Cardiac septum (tissue), 1 donor: Measurements from ENCODE around the gene CNOT4. TPM values are rescaled to one million over a fixed set of nuclear protein-coding genes. Genes with fewer than 3 reads are reported as not detected.

Source experiments
- DNase-seq: peaks from one replicate; pipeline ENCODE4 v3.0.0-alpha.2; 2020; ENCODE audit warnings: low spot score
- intact Hi-C: fragments of 100-400 bp; cut with DNase I; formaldehyde crosslinking; loops from one replicate; pipeline ENCODE4 v1.14.0; 2022
- long read RNA-seq: library from polyadenylated mRNA; unstranded; transcript quantifications from one replicate; pipeline ENCODE4 v2.0.0, GENCODE V29; 2021
- total RNA-seq: library from RNA; stranded (reverse); fragmentation: NEBNext Ultra II Directional; extraction: Animal tissue kit (Norgen Biotek cat#: 25700); gene quantifications from one replicate; pipeline ENCODE4 v1.2.1, GENCODE V29; 2021
- donor health status: DM: no; HTN: no; CAD: no.

Gene CNOT4
- 26.5 TPM for total RNA-seq
- long read RNA-seq, full-length matches to known transcripts: 5 of 19 reads
- long read RNA-seq, partial matches to known transcripts: 10 of 19 reads
- long read RNA-seq, other reads (novel, unspliced or antisense): 4 of 19 reads

GRCh38 chr7:135509839-135510591, at the start of gene CNOT4:
CNOT4 (minus strand) TSS chr7:135510102; CDS start chr7:135438331, 71,771 bp downstream.
- peak; percentile 98 for DNase-seq
- intact Hi-C loops: loop anchor here (2.0 kb wide), 1 partner anchor 47 kb away; the partner anchor contains the start of gene NUP205

GRCh38 chr7:135558881-135559280, 49.0 kb upstream of the CNOT4 start:
- intact Hi-C loops: loop anchor here (10.0 kb wide), 1 partner anchor 144 kb away; no protein-coding TSS in a partner anchor
- no peak for DNase-seq

DNA sequence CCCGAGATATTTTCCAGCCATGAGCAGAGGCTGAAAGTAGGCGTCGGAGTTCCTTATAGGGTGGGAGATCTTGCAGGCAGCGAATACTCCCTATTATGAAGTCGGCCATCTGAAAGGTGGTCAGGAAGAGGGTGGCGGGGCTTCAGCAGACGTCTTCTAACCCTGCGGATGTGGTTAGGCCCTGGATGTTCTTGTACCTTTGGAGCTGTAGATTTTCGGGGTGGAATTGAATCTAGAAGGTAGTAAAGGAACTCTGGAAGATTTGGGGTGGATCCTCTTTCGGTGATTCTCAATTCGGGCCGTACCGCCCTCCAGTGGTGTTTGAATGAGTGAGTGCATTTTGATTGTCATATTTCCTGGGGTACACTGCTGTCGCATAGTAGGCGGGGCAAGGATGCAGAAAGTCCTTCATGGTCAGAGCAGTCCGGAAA, 48.5 kb upstream of the CNOT4 start:
- DNase-seq: no peak

DNA sequence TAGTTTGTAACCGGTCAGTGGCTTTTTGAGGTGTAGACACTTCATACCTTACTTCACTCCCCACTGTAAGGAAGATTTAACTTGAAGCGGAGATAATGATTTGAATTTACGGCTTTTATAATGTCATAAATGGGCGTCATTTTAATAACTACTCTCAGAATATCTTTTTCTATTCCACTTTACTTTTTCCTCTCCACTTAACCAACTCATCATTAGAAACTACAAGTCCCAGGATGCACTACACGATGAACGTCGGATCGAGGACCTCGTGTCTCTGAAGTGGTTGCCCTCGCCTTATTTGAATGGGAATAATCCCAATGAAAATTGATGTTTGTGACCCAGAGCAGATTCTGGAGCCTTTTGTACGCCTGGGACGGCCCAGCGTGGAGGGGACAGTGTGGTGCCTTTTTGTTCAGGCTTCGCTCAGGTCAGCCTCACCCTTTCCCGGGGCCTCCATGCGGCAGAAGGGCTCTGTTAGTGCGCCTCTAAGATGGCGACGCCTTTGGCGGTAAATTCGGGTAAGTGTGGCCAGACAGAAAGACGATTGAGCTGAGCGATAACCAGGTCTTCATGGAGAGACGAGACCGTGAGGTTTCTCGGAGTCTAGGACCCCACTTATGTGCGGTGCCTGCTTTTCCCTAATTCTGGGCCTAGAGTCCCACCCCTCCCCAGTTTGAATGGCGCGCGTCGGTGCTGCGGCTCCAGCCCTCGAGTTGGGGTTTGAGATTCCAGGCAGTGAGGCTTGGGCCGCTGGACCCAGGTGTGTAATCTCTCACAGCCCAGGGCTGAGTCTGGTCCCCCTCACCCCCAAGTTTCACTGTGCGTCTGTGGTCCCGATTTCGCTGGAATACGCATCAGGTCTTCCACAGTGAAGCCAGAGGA, 47.8 kb upstream of the CNOT4 start, which contains the start of gene NUP205:
TSS of gene NUP205 (plus strand) at position 463 of the 882 bp plus-strand sequence. CDS start at position 491, 28 bp downstream.
- peak; percentile 87 for DNase-seq
- intact Hi-C loops: loop anchor here (1.0 to 10.0 kb wide), 3 partner anchors 47 to 276 kb away; partner anchors contain the start of gene CNOT4

More for the DNA sequence above, 48.5 kb upstream of the CNOT4 start:
- intact Hi-C loops: loop anchor here (10.0 kb wide), 1 partner anchor 144 kb away; no protein-coding TSS in a partner anchor

DNA sequence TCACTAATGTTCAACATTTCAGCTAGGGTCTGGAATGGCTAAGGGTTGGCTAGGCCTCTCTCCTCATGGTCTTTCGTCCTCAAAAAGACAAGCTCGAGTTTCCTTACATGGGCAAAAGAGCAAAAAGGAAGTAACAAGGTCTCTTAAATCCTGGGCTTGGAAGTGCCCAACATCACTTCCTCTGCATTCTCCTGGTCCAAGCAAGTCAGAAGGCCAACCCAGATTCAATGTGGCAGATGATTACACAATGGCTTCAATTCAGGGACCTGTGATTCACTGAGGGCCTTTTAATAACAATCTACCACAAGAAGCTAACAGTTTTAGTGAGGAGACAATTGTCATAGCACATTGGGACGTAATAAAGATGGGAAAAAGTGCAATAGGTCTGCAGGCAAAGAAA, 43.4 kb upstream of the CNOT4 start:
- DNase-seq: no peak
- intact Hi-C loops: loop anchor here (10.0 kb wide), 1 partner anchor 139 kb away; no protein-coding TSS in a partner anchor

DNA sequence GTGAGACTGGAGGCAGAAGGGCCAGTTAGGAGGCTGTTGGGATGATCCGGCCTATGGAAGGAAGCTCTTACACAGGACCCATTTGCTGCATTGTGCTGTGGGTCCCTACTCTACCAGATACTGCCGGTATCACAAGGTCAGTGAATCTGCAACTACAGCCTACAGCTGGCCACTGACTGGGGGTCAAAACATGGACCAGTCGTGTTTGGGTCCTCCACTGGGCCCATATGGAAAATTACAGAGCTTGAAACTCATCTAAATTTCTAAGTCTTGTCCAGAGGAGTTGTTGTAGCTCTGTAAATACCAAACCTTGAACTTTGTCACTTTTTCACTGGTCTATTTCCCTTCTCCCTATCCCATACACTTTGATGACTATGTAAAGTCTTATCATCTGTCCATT, 42.2 kb upstream of the CNOT4 start:
- intact Hi-C loops: loop anchor here (10.0 kb wide), 1 partner anchor 137 kb away; no protein-coding TSS in a partner anchor

GRCh38 chr7:135550196-135550595, 40.3 kb upstream of the CNOT4 start:
- intact Hi-C loops: loop anchor here (10.0 kb wide), 1 partner anchor 135 kb away; no protein-coding TSS in a partner anchor

More for the DNA sequence above, 42.2 kb upstream of the CNOT4 start:
- no peak for DNase-seq

GRCh38 chr7:135541029-135541428, 31.1 kb upstream of the CNOT4 start:
- intact Hi-C loops: no loop called here
- no peak for DNase-seq

More at GRCh38 chr7:135550196-135550595, 40.3 kb upstream of the CNOT4 start:
- DNase-seq: no peak

DNA sequence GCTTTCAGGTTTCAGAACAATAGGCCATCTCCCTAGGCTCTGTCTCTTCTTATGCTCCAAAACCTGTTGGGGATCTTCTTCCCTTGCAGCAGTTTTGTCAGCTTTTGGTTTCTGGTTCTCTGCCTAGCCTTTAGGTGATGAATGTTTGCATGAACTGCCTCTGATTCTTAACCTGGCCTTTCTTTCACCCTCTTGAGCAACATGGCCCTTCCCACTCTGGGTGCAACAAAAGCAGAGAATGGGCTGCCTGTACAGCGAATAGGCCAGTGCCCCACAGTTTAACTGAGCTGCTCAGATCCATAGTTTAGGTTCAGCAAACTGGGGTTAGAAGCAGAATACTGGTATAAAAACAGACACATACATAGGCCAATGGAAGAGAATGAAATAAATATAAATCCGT, 29.7 kb upstream of the CNOT4 start:
- DNase-seq: no peak

DNA sequence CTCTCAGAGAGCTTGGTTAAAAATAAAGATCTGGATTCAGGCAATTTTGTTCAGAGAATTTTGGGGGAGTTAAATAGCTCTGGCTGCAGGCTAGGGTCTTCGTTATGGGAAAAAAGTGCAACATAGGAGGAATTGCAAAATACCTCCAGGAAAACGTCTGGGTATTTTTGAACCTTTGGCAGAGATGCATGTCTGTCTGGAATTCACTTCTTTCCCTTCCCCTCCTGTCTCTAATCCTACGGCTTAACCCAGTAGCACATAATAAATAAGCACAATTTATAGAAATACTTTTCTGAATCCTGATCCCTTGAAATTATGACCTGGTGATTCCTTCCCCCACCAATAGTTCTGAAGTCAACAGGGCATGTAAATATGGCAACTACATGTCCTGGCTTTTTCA, 28.5 kb upstream of the CNOT4 start:
- no peak for DNase-seq
- intact Hi-C loops: no loop called here

More for the DNA sequence above, 29.7 kb upstream of the CNOT4 start:
- intact Hi-C loops: no loop called here

DNA sequence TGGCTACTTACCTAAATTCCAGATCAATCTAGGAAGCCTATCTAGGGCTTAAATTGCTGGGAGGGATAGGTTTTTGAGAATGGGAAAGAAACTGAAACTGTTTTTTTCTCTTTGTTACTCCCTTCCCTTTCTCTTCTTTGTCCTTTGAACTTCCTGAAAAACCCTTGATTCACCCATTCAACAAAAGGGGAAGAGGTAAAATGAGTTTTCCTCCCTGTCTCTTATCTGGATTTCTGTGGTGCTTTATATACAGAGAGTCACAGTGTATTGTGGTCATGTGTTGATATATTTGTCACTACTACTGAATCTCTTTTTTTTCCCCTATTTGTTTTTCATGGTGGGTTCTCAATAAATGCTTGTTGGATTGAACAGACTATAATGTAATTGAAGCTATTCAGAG, 28.0 kb upstream of the CNOT4 start:
- intact Hi-C loops: no loop called here
- no peak for DNase-seq

GRCh38 chr7:135537453-135537852, 27.6 kb upstream of the CNOT4 start:
- intact Hi-C loops: no loop called here
- no peak for DNase-seq

- intact Hi-C loops: no loop called here
- DNase-seq: no peak
These were observed 26.2 kb upstream of the CNOT4 start for GRCh38 chr7:135536150-135536549.

DNA sequence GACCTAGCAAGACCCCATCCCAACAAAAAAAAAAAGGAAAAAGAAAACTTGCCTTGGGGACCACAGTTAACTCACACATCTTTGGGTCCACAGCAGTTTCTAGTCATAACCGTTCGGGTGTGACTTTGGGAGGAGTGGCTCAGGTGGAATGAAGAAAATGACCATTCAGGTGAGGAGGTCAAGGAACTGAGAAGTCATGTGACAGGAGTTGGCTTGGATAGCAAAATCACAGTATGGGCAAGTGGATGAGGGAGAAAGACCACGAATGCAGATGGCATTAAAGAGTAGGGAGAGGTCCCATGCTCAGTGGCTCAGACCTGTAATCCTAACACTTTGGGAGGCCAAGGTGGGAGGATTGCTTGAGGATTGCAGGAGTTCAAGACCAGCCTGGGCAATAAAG, 17.1 kb upstream of the CNOT4 start:
- DNase-seq: no peak
- intact Hi-C loops: no loop called here

DNA sequence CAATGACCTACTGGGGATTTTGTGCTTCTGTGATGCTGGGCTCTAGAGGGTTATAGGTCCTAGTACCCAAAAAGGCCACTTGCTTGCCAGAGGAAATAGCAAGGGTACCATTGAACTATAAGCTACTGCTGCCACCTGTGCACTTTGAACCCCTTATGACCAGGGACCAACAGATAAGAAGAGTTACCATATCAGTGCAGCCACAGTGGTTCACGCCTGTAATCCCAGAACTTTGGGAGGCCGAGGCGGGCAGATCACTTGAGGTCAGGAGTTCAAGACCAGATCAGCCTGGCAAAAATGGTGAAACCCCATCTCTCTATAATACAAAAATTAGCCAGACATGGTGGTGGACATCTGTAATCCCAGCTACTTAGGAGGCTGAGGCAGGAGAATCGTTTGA, 15.5 kb upstream of the CNOT4 start:
- intact Hi-C loops: no loop called here
- DNase-seq: no peak

DNA sequence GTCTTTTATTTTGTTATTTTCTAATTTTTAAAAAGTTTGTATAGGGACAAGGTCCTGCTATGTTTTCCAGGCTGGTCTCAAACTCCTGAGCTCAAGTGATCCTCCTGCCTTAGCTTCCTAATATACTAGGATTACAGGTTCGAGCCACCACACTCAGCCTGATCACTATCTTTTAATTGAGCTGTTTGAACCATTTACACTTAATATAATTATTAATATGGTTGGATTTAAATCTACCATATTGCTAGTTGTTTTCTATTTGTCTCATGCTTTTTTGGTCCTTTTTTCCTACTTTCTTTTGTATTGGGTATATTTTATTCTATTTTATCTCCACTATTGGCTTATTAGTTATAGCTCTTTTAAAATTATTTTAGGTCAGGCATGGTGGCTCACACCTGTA, 13.2 kb upstream of the CNOT4 start:
- no peak for DNase-seq
- intact Hi-C loops: no loop called here

GRCh38 chr7:135522509-135522908, 12.6 kb upstream of the CNOT4 start:
- intact Hi-C loops: no loop called here
- DNase-seq: no peak

DNA sequence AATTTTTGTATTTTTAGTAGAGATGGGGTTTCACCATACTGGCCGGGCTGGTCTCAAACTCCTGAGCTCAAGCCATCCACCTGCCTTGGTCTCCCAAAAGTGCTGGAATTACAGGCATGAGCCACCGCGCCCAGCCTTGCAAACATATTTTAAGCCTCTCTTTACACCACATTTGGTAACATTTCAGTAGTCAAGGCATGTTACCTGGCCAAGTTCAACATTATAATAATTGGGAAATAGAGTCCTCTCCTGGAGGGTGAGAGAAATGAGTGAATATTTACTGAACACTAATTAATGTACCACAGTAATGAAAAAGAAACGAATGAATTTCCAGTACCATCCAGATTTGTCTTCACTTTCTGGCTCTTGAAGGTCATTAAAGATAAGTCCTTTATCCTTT, 10.0 kb upstream of the CNOT4 start:
- no peak for DNase-seq
- intact Hi-C loops: no loop called here

- no peak for DNase-seq
- intact Hi-C loops: no loop called here
These were observed 9.4 kb upstream of the CNOT4 start for GRCh38 chr7:135519233-135519688.

- intact Hi-C loops: no loop called here
- DNase-seq: no peak
These were observed 8.8 kb upstream of the CNOT4 start for GRCh38 chr7:135518748-135519147.
